ENCODE results near the gene C7.

The C7 gene

GRCh38 chr5:40928886-40929448 lies 19.7 kb downstream of the C7 start:
- no peak for DNase-seq

- DNase-seq: no peak
Observed at GRCh38 chr5:40932766-40933165, 23.5 kb downstream of the C7 start.

GRCh38 chr5:40937075-40937474 lies 27.8 kb downstream of the C7 start:
- DNase-seq: no peak

GRCh38 chr5:40939753-40940152 lies 30.5 kb downstream of the C7 start:
- no peak for DNase-seq

- no peak for DNase-seq
Observed at GRCh38 chr5:40945111-40945510, 35.8 kb downstream of the C7 start.

GRCh38 chr5:40955313-40955712 lies 46.0 kb downstream of the C7 start:
- no peak for DNase-seq

- DNase-seq: no peak
Observed at GRCh38 chr5:40957048-40957447, 47.8 kb downstream of the C7 start.

- DNase-seq: no peak
Observed at GRCh38 chr5:40958811-40959210, 49.5 kb downstream of the C7 start.

GRCh38 chr5:40960037-40960436 lies 50.7 kb downstream of the C7 start:
- DNase-seq: no peak

- no peak for DNase-seq
Observed at GRCh38 chr5:40962207-40962955, 53.1 kb downstream of the C7 start.

- no peak for DNase-seq
Observed at GRCh38 chr5:40972434-40972833, 63.1 kb downstream of the C7 start.

GRCh38 chr5:40973364-40974004 lies 64.2 kb downstream of the C7 start:
- no peak for DNase-seq

- DNase-seq: no peak
Observed at GRCh38 chr5:40976041-40976440, 66.7 kb downstream of the C7 start.

- DNase-seq: no peak
Observed at GRCh38 chr5:40976836-40977235, 67.5 kb downstream of the C7 start.

- DNase-seq: no peak
Observed at GRCh38 chr5:40981420-40981819, 72.1 kb downstream of the C7 start.

GRCh38 chr5:40983781-40984180 lies 74.5 kb downstream of the C7 start:
- no peak for DNase-seq

- DNase-seq: no peak
Observed at GRCh38 chr5:40984884-40985283, 75.6 kb downstream of the C7 start.

GRCh38 chr5:40985501-40985900 lies 76.2 kb downstream of the C7 start:
- no peak for DNase-seq

- DNase-seq: no peak
Observed at GRCh38 chr5:40986666-40987065, 77.4 kb downstream of the C7 start.

GRCh38 chr5:40987349-40987748 lies 78.1 kb downstream of the C7 start:
- no peak for DNase-seq

GRCh38 chr5:40988746-40989510 lies 79.6 kb downstream of the C7 start:
- DNase-seq: no peak

GRCh38 chr5:40991168-40991980 lies 82.1 kb downstream of the C7 start:
- DNase-seq: no peak
